IPS-15b (cell line): ENCODE data around the gene ZMYND10.
A peak's percentile ranks its signal among the peaks of the same experiment; 100 is the strongest.

Source experiments
- H3K27me3 ChIP-seq: one replicate; pipeline ENCODE4 v1.6.1; 2013; ENCODE audit warnings: low read length; ENCODE audit not compliant: control insufficient read depth, insufficient read depth
- H3K36me3 ChIP-seq: one replicate; pipeline ENCODE4 v1.6.1; 2013; ENCODE audit warnings: low read length; ENCODE audit not compliant: control insufficient read depth, insufficient read depth
- H3K4me1 ChIP-seq: one replicate; pipeline ENCODE4 v1.6.1; 2013; ENCODE audit warnings: mild to moderate bottlenecking, low read length; ENCODE audit not compliant: control insufficient read depth, insufficient read depth
- H3K4me3 ChIP-seq: one replicate; pipeline ENCODE4 v1.5.1; 2013; ENCODE audit warnings: low read depth, low read length
- H3K9ac ChIP-seq: one replicate; pipeline ENCODE4 v1.6.1; 2013; ENCODE audit warnings: low read depth, mild to moderate bottlenecking, low read length
- H3K9me3 ChIP-seq: one replicate; pipeline ENCODE4 v1.6.1; 2013; ENCODE audit warnings: mild to moderate bottlenecking, low read length; ENCODE audit not compliant: control insufficient read depth, insufficient read depth

The ZMYND10 gene

DNA sequence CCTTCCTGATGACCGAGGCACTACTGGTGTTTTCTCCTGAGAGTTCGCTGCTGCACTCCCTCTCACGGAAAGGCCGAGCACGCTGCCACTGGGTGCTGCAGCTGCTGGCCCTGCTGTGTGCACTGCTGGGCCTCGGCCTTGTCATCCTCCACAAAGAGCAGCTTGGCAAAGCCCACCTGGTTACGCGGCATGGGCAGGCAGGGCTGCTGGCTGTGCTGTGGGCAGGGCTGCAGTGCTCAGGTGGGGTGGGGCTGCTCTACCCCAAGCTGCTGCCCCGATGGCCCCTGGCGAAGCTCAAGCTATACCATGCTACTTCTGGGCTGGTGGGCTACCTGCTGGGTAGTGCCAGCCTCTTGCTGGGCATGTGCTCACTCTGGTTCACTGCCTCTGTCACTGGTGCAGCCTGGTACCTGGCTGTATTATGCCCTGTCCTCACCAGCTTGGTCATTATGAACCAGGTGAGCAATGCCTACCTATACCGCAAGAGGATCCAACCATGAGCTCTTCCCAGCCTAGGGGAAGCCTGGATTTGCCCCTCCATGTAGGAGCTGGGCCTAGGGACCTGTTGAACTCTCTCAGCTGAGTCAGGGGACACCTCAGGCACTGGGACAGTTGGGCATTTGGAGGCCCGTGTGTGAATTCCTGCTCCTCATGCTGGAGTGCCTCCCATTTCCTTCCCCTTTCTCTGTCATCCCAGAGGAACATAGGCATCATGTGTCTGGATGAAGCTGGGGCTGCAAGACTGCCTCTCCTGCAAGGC, 7.9 kb upstream of the ZMYND10 start:
- Histone ChIP-seq H3K9ac (no peak overlapping the region), H3K27me3 (no peaks in the 10 kb centered on the region), H3K36me3 (peaks cover 36% of the 10 kb centered on the region), H3K9me3 (no peaks in the 10 kb centered on the region), H3K4me1 (peaks cover 4% of the 10 kb centered on the region), H3K4me3 (no peak overlapping the region)

- no peaks in the 10 kb centered on the region for H3K27me3 ChIP-seq
- H3K4me1 ChIP-seq = peaks cover 4% of the 10 kb centered on the region
- H3K36me3 ChIP-seq = peaks cover 34% of the 10 kb centered on the region
- no peaks in the 10 kb centered on the region for H3K9me3 ChIP-seq
- H3K9ac ChIP-seq = no peak overlapping the region
- H3K4me3 ChIP-seq = no peak overlapping the region
Observed at GRCh38 chr3:50352781-50353180, 7.2 kb upstream of the ZMYND10 start.

- no peak overlapping the region for H3K9ac ChIP-seq
- H3K9me3 ChIP-seq = no peaks in the 10 kb centered on the region
- H3K4me1 ChIP-seq = peaks cover 6% of the 10 kb centered on the region
- H3K36me3 ChIP-seq = peaks cover 33% of the 10 kb centered on the region
- peak overlapping the region; percentile 100 for H3K4me3 ChIP-seq
- H3K27me3 ChIP-seq = peaks cover 5% of the 10 kb centered on the region
Observed at GRCh38 chr3:50351323-50351697, 5.8 kb upstream of the ZMYND10 start.

DNA sequence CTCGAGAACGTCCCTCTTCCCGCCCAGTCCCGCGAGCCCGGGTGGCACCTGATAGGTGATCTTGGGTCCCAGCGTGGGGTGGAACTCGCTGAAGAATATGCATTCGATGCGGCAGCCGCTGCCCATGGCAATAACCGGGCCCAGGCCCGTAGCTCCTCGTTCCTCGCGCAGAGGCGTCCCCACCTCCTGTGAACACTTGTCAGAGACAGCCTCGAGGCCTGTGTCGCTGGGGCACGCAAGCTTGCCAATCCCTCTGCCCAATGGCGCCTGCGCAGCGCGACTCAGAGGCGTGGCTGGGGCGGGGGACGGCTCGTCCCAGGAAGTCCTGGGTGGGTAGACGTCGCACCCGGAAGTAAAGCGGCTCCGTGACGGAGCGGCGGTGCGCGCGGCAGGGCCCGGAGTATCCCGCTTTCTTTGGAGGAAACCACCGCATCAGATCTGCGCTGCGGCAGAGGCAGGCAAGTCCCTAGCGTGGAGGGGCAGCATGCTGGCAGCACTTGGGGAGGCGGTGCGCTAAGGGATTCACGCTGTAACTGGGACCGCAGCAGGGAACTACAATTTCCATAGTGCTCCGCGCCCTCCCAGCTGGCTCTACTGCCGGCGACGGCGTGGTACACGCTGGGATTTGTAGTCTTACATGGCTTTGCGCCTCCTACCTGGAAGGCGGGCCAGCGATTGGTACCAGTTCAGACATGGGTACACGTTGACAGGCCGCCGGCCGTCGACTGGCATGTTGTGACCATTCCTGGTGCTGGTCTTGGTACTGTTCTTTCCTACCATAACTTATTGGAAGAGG, 5.2 kb upstream of the ZMYND10 start, which contains the start of the genes CYB561D2 and NPRL2:
TSS of gene CYB561D2 (plus strand) at position 336 of the 796 bp plus-strand sequence. CDS start 572 bp downstream, outside the sequence.
TSS of gene NPRL2 (minus strand) at position 249 of the 796 bp plus-strand sequence. CDS start at position 126, 123 bp downstream.
- H3K36me3 ChIP-seq = peaks cover 29% of the 10 kb centered on the region

GRCh38 chr3:50350213-50350526, 4.6 kb upstream of the ZMYND10 start:
- Histone ChIP-seq H3K9me3 (no peaks in the 10 kb centered on the region), H3K9ac (peak overlapping the region; percentile 95), H3K36me3 (peaks cover 26% of the 10 kb centered on the region), H3K4me1 (peaks cover 6% of the 10 kb centered on the region), H3K27me3 (peaks cover 12% of the 10 kb centered on the region), H3K4me3 (peak overlapping the region; percentile 100)

More for the DNA sequence above, 5.2 kb upstream of the ZMYND10 start, which contains the start of the genes CYB561D2 and NPRL2:
- H3K4me1 ChIP-seq = peaks cover 6% of the 10 kb centered on the region
- H3K4me3 ChIP-seq = peak within 1 kb of the TSS; percentile 100
- H3K9ac ChIP-seq = peak within 1 kb of the TSS; percentile 95
- H3K9me3 ChIP-seq = no peaks in the 10 kb centered on the region
- peaks cover 10% of the 10 kb centered on the region for H3K27me3 ChIP-seq

GRCh38 chr3:50347187-50347813, 1.8 kb upstream of the ZMYND10 start:
- no peak overlapping the region for H3K9ac ChIP-seq
- H3K27me3 ChIP-seq = peaks cover 39% of the 10 kb centered on the region
- no peaks in the 10 kb centered on the region for H3K9me3 ChIP-seq
- H3K4me3 ChIP-seq = no peak overlapping the region
- H3K4me1 ChIP-seq = peaks cover 6% of the 10 kb centered on the region
- peaks cover 9% of the 10 kb centered on the region for H3K36me3 ChIP-seq

GRCh38 chr3:50345008-50345407, 524 bp downstream of the ZMYND10 start:
- H3K4me1 ChIP-seq = peaks cover 3% of the 10 kb centered on the region
- H3K4me3 ChIP-seq = peak overlapping the region; percentile 78
- H3K36me3 ChIP-seq = peaks cover 9% of the 10 kb centered on the region
- no peak overlapping the region for H3K9ac ChIP-seq
- H3K27me3 ChIP-seq = peaks cover 61% of the 10 kb centered on the region
- no peaks in the 10 kb centered on the region for H3K9me3 ChIP-seq

GRCh38 chr3:50342813-50343633, 2.5 kb downstream of the ZMYND10 start:
- Histone ChIP-seq H3K9me3 (no peaks in the 10 kb centered on the region), H3K36me3 (peaks cover 5% of the 10 kb centered on the region), H3K4me1 (peaks cover 5% of the 10 kb centered on the region), H3K4me3 (no peak overlapping the region), H3K9ac (no peak overlapping the region), H3K27me3 (peaks cover 79% of the 10 kb centered on the region)

DNA sequence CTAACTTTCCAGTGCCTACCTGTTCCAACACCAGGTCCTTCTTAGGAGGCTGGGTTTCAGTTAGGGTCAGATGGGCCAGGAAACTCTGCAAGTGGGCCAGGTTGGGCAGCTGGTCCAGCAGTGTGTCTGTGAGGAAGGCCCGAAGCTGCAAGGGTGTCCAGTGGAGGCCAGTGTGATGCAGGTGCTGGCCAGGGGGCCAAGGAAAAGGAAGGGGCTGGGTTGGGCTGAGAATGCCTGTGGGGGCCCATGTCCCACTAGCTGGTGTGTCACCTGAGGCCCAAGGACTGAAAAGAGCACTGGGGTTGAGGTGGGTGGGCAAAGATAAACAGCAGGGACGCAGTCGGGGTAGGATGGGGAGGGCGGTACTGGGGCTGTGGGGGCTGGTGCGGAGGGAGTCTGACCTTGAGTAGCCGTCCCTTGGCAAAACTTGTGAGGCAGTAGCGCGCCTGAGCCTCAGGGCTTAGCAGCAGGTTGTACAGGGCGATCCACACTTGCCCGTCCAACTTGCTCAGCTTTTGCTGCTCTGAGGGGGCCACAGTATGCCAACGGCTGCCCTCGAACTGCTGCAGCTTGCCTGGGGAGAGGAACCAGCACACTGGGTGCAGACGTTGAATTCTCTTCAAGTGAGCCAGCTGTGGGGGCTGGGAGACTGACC, 3.4 kb downstream of the ZMYND10 start:
- H3K36me3 ChIP-seq = no peaks in the 10 kb centered on the region
- peaks cover 3% of the 10 kb centered on the region for H3K4me1 ChIP-seq
- no peak overlapping the region for H3K4me3 ChIP-seq
- H3K9ac ChIP-seq = no peak overlapping the region
- H3K9me3 ChIP-seq = no peaks in the 10 kb centered on the region
- H3K27me3 ChIP-seq = peaks cover 80% of the 10 kb centered on the region

DNA sequence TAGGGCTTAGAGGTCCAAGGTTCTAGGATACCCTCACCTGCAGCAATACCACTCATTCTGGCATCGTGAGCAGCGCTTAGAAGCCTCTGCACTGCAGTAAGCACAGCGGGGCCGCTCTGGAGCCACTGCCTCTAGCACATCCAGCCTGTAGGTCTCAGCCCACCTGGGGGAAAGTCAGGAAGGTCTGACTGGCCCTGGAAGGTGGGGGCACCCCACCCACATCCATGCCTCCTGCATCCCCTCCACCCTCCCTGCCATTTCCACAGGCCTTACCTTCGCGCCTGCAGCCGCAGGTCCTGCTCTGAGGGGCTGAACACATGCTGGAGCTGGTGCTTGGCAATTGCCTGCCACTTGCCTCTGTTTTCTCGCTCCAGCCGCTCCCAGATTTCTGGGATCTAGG, 4.0 kb downstream of the ZMYND10 start:
- H3K27me3 ChIP-seq = peaks cover 77% of the 10 kb centered on the region
- peak overlapping the region; percentile 58 for H3K4me3 ChIP-seq
- no peaks in the 10 kb centered on the region for H3K36me3 ChIP-seq
- H3K9ac ChIP-seq = no peak overlapping the region
- H3K9me3 ChIP-seq = no peaks in the 10 kb centered on the region
- H3K4me1 ChIP-seq = peaks cover 3% of the 10 kb centered on the region
